C4-2B (cell line): Measurements from ENCODE around the gene MRFAP1L1.

ENCODE experiments used
- CTCF ChIP-seq: fragments of 450-650 bp; conservative IDR thresholded peaks from 2 replicates; pipeline ENCODE4 v1.5.1; 2017; ENCODE audit warnings: mild to moderate bottlenecking
- ZFX ChIP-seq: fragments of 450-650 bp; IDR thresholded peaks from 2 replicates; pipeline ENCODE4 v1.6.1; 2017

GRCh38 chr4:6747294-6748051, 37.8 kb upstream of the MRFAP1L1 start:
- TF ChIP-seq CTCF (no peak), ZFX (peak; percentile 47; the same call in 1 of the 2 replicates)
